ENCODE measurements around the gene AOAH. TPM values are rescaled to one million over a fixed set of nuclear protein-coding genes. Genes with fewer than 3 reads are reported as not detected.
"Not testable (repeated sequence)": the region's sequence is repeated elsewhere in the genome, so short reads cannot be mapped to it uniquely, and the experiment has no call there.

AOAH gene
- total RNA-seq, 1 donor from 2014 or later = 3.3 TPM

- DNase-seq (ENCODE audit: low spot score); ATAC-seq: not testable (repeated sequence)
Observed at GRCh38 chr7:36703860-36704259, 20.4 kb downstream of the AOAH start.

DNA sequence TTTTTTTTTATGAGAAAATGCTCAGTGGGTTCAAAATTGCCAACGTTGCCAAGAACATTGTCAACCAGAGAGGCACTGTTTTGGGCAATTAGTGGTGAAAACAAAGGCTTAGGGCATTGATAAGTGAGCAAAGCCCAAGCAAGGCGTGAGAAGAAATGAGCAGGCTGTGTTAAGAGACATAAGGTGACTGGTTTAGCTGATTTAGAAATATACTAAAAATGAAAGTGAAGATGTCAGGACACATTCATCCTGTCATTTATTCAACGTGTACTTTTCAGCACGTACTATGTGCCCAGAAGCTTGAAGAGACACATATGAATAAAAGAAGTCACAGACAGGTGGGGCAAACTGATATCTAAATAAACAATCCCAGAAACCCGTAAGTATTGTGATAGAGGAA, 31.8 kb downstream of the AOAH start:
- no peak for ATAC-seq
- DNase-seq (ENCODE audit: low spot score) = no peak

DNA sequence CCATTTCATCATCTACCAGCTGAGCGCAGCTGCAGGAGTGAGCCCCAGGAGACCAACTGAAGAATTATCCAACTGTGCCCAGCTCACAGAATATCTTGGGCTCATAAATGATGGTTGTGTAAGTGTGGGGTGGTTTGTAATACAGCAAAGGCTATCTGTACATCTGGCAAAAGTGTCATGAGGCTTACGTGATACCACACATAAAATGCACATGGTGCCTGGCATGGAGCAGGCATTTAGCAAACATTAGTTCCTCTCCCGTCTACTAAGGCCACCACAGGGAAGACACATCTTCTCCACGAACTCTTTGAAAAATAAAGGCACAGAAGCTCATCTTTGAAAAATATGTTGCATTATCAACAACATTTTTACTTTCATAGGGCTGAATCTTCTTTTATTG, 32.3 kb downstream of the AOAH start:
- no peak for ATAC-seq
- no peak for DNase-seq (ENCODE audit: low spot score)

GRCh38 chr7:36690514-36691187, 33.6 kb downstream of the AOAH start:
- DNase-seq (ENCODE audit: low spot score) = no peak
- no peak for ATAC-seq

- ATAC-seq (no peak), DNase-seq (ENCODE audit: low spot score) (no peak)
Observed at GRCh38 chr7:36690041-36690440, 34.3 kb downstream of the AOAH start.

GRCh38 chr7:36686499-36686898, 37.8 kb downstream of the AOAH start:
- DNase-seq (ENCODE audit: low spot score) = no peak
- ATAC-seq = no peak

- DNase-seq (ENCODE audit: low spot score) (no peak), ATAC-seq (no peak)
Observed at GRCh38 chr7:36684954-36685353, 39.3 kb downstream of the AOAH start.

DNA sequence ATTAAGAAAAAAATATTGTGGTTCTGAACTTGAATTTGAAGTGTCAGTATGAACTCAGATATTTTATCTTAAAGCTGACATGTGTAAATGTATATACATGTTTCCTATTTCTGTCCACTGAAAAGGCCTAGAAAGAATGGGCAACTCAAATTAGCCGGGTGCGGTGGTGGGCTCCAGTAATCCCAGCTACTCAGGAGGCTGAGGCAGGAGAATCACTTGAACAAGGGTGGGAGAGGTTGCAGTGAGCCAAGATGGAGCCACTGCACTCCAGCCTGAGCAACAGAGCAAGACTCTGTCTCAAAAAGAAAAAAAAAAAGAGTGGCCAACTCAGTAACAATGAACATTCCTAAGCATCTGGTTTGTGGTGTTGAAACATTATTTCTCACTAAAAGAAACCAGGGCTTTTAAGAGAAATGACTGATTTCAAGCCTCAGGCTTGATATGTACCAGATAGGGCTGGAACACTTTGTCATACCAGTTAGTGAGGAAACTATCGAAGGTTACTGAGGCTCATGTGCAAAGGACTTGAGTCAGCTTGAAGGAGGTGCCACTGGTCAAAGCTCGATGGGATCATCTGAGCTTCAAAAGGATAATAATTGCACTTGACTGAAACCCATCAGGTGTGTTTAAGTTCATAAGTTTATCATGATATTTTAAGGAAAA, 40.5 kb downstream of the AOAH start:
- no peak for ATAC-seq
- no peak for DNase-seq (ENCODE audit: low spot score)

- DNase-seq (ENCODE audit: low spot score) = no peak
Observed at GRCh38 chr7:36683111-36683510, 41.2 kb downstream of the AOAH start.

GRCh38 chr7:36682102-36682501, 42.2 kb downstream of the AOAH start:
- ATAC-seq = no peak
- DNase-seq (ENCODE audit: low spot score) = no peak

More at GRCh38 chr7:36683111-36683510, 41.2 kb downstream of the AOAH start:
- ATAC-seq = no peak

DNA sequence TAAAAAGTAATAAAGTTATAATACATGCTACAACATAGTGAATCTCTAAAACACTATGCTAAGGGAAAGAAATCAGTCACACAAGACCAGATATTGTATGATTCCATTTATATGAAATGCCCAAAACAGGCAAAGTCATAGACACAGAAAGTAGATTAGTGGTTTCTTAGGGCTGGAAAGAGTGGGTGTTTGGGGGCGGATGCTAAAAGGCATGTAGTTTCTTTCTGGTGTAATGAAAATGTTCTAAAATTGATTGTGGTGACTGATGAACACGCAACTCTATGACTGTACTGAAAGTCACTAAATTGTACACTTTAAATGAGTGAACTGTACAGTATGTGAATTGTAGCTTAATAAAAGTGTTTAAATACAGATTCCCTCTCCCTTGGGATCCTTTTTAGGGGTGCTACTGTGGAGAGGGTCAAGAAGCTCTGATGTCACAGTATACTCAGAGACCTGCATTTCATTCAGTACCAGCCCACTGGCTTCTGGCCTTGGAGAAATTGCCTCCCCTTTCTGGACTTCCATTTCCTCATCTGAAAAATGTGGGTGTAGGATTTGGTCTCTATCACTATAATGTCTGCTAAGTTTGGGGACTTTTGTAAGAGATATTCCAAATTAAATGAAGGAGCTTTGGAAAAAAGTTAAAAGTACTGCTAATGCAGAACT, 46.4 kb downstream of the AOAH start:
- no peak for ATAC-seq
- no peak for DNase-seq (ENCODE audit: low spot score)

DNA sequence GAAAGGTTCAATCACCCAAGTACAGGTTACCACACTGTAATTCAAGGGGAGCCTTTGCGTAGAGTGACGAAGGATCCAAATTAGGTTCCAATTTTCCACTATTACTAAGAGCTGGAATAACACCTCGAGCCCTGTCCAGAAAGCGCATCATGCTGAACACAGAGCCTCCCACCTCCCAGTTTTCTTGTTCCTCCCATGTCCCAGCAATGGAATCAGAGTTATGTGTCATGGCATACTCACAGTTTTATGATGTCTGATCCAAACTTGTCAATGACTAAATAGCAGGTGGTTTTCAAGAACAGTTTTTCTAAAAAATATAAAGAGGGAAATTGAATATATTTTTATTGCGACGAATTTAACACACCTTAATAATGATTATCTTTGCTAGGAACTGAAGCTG, 50.6 kb downstream of the AOAH start:
- ATAC-seq (no peak), DNase-seq (ENCODE audit: low spot score) (no peak)

- ATAC-seq = no peak
Observed at GRCh38 chr7:36671432-36671829, 52.9 kb downstream of the AOAH start.

DNA sequence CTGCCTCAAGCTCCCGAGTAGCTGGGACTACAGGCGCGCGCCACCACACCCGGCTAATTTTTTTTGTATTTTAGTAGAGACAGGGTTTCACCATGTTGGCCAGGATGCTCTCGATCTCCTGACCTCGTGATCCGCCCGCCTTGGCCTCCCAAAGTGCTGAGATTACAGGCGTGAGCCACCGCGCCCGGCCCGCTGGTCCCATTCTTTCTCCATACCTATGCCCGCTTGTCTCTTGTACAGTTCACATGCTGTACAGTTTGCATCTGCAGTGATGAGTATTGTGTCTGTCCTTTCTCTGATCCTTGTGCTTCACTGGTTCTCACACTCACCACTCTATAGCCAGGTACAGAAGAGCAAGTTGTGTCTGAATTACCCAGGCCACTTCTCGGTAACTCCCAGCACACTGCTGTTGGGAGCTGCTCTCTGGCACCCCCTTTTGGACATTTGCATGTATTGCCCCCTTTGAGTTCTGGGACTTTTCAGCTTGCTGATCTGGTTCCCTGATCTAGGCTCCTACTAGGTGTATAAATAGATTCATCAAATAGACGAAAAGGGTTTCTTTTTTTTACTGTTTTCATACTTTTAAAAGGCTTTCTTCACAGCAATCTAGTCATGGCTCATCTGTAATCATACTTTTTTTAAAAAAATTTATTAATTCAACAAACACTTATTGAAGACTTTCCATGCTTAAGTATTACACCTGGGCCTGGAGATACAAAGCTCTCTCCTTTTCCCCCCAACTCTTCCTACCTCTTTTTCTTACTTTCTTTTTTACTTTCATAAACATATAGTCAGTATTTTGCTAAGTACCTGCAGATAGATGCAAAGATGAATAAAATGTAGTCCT, 53.5 kb downstream of the AOAH start:
- ATAC-seq (peak; percentile 100), DNase-seq (ENCODE audit: low spot score) (peak; percentile 70)

More at GRCh38 chr7:36671432-36671829, 52.9 kb downstream of the AOAH start:
- DNase-seq (ENCODE audit: low spot score) = no peak

- ATAC-seq (no peak), DNase-seq (ENCODE audit: low spot score) (no peak)
Observed at GRCh38 chr7:36668750-36669149, 55.5 kb downstream of the AOAH start.

GRCh38 chr7:36668080-36668479, 56.2 kb downstream of the AOAH start:
- ATAC-seq (no peak), DNase-seq (ENCODE audit: low spot score) (no peak)

- DNase-seq (ENCODE audit: low spot score) = no peak
- no peak for ATAC-seq
Observed at GRCh38 chr7:36667007-36667745, 57.1 kb downstream of the AOAH start.

- no peak for DNase-seq (ENCODE audit: low spot score)
- no peak for ATAC-seq
Observed at GRCh38 chr7:36663481-36663880, 60.8 kb downstream of the AOAH start.

DNA sequence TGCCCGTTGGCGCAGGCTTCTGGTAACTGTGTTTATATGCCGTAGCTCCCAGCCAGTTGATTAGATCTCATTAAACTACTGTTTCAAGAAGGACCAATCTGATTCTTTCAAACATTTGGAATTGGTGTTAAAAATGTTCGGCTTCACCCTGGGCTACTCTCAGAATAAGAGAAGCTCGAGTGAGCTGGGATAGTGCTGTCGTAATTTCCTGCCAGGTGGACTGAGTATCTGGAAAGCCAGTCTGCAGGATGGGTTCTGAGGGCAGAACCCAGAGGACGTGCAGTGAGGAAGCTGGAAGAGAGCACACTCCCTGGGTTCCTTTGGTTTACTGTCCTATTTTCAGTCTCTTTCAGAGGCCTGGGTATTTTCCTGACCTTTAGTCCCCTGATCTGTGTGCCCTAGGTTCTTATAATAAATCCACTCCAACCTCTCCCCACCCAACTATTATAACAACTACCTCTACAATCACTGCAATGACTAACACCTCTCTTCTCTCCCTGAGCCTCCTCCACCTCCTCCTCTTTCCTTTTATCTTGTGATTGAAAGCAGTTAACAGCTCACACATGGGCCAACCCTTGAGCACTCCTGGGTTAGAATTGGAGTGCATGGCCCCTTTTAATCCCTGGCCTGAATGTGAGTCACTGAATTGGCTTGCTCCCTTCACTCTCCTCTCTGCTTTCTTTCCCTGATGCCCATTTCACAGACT, 63.0 kb downstream of the AOAH start:
- ATAC-seq = no peak
- DNase-seq (ENCODE audit: low spot score) = no peak
